ES-I3 (cell line): ENCODE measurements around the gene NFKB2.

Source experiments
- H3K36me3 ChIP-seq: 2 replicates; pipeline ENCODE4 v1.6.1; 2013; ENCODE audit warnings: mild to moderate bottlenecking, low read length, control low read depth, moderate library complexity; ENCODE audit not compliant: insufficient read depth
- H3K4me1 ChIP-seq: 2 replicates; pipeline ENCODE4 v1.6.1; 2013; ENCODE audit warnings: mild to moderate bottlenecking, control low read depth, low read length; ENCODE audit not compliant: insufficient read depth
- H3K9ac ChIP-seq: 2 replicates; pipeline ENCODE4 v1.6.1; 2013; ENCODE audit warnings: low read depth, mild to moderate bottlenecking, low read length, moderate library complexity
- H3K9me3 ChIP-seq: 2 replicates; pipeline ENCODE4 v1.6.1; 2013; ENCODE audit warnings: mild to moderate bottlenecking, low read length, moderate library complexity; ENCODE audit not compliant: control insufficient read depth, insufficient read depth

Gene NFKB2

GRCh38 chr10:102384053-102384452 is 11.5 kb upstream of the NFKB2 start:
- Histone ChIP-seq H3K36me3 (peaks cover 5% of the 10 kb centered on the region; the same call in 1 of the 2 replicates), H3K9ac (no peak overlapping the region), H3K4me1 (no peaks in the 10 kb centered on the region), H3K9me3 (no peaks in the 10 kb centered on the region)

- Histone ChIP-seq H3K9ac (no peak overlapping the region), H3K36me3 (peaks cover 3% of the 10 kb centered on the region; the same call in 1 of the 2 replicates), H3K9me3 (no peaks in the 10 kb centered on the region), H3K4me1 (no peaks in the 10 kb centered on the region)
These were observed 10.7 kb upstream of the NFKB2 start for GRCh38 chr10:102384606-102385429.

- Histone ChIP-seq H3K36me3 (no peaks in the 10 kb centered on the region), H3K4me1 (peaks cover 18% of the 10 kb centered on the region), H3K9me3 (no peaks in the 10 kb centered on the region), H3K9ac (no peak overlapping the region)
These were observed 5.6 kb upstream of the NFKB2 start for GRCh38 chr10:102389894-102390293.

GRCh38 chr10:102392306-102392705 is 3.2 kb upstream of the NFKB2 start:
- Histone ChIP-seq H3K9me3 (no peaks in the 10 kb centered on the region), H3K9ac (no peak overlapping the region; the same call in 1 of the 2 replicates), H3K36me3 (no peaks in the 10 kb centered on the region), H3K4me1 (peaks cover 18% of the 10 kb centered on the region)

GRCh38 chr10:102393411-102394078 is 2.0 kb upstream of the NFKB2 start:
- H3K36me3 ChIP-seq, result no peaks in the 10 kb centered on the region
- H3K9me3 ChIP-seq, result no peaks in the 10 kb centered on the region
- peaks cover 18% of the 10 kb centered on the region for H3K4me1 ChIP-seq
- H3K9ac ChIP-seq, result peak overlapping the region; percentile 81

GRCh38 chr10:102394079-102394800 is 1.3 kb upstream of the NFKB2 start:
- Histone ChIP-seq H3K36me3 (no peaks in the 10 kb centered on the region), H3K9me3 (no peaks in the 10 kb centered on the region), H3K9ac (peak overlapping the region; percentile 81; the same call in 1 of the 2 replicates), H3K4me1 (peaks cover 18% of the 10 kb centered on the region)

GRCh38 chr10:102394801-102395399 is 605 bp upstream of the NFKB2 start:
- H3K9ac ChIP-seq, result peak overlapping the region; percentile 81
- no peaks in the 10 kb centered on the region for H3K9me3 ChIP-seq
- no peaks in the 10 kb centered on the region for H3K36me3 ChIP-seq
- H3K4me1 ChIP-seq, result peaks cover 21% of the 10 kb centered on the region

GRCh38 chr10:102396317-102396650 is 779 bp downstream of the NFKB2 start:
- Histone ChIP-seq H3K9ac (peak overlapping the region; percentile 66; the same call in 1 of the 2 replicates), H3K36me3 (no peaks in the 10 kb centered on the region), H3K4me1 (peaks cover 12% of the 10 kb centered on the region), H3K9me3 (no peaks in the 10 kb centered on the region)

GRCh38 chr10:102396730-102397151 is 1.2 kb downstream of the NFKB2 start:
- Histone ChIP-seq H3K9ac (no peak overlapping the region), H3K4me1 (peaks cover 16% of the 10 kb centered on the region), H3K9me3 (no peaks in the 10 kb centered on the region), H3K36me3 (no peaks in the 10 kb centered on the region)

GRCh38 chr10:102397222-102398171 is 2.0 kb downstream of the NFKB2 start:
- H3K9ac ChIP-seq, result no peak overlapping the region

GRCh38 chr10:102398172-102399020 is 2.9 kb downstream of the NFKB2 start:
- H3K9ac ChIP-seq, result no peak overlapping the region
- H3K4me1 ChIP-seq, result peaks cover 9% of the 10 kb centered on the region; the same call in 1 of the 2 replicates
- no peaks in the 10 kb centered on the region for H3K36me3 ChIP-seq
- no peaks in the 10 kb centered on the region for H3K9me3 ChIP-seq

More at GRCh38 chr10:102397222-102398171, 2.0 kb downstream of the NFKB2 start:
- H3K36me3 ChIP-seq, result no peaks in the 10 kb centered on the region
- peaks cover 16% of the 10 kb centered on the region for H3K4me1 ChIP-seq
- no peaks in the 10 kb centered on the region for H3K9me3 ChIP-seq

GRCh38 chr10:102399217-102400021 is 3.9 kb downstream of the NFKB2 start:
- Histone ChIP-seq H3K9me3 (no peaks in the 10 kb centered on the region), H3K9ac (peak overlapping the region; percentile 45), H3K36me3 (no peaks in the 10 kb centered on the region), H3K4me1 (peaks cover 9% of the 10 kb centered on the region; the same call in 1 of the 2 replicates)
